Endothelial cell (in vitro differentiated cells): ENCODE data around the gene HYAL1. TPM values are rescaled to one million over a fixed set of nuclear protein-coding genes. Genes with fewer than 3 reads are reported as not detected.
"Not testable (repeated sequence)": the region's sequence is repeated elsewhere in the genome, so short reads cannot be mapped to it uniquely, and the experiment has no call there.

Experiments
- DNase-seq: peaks from one replicate; pipeline ENCODE4 v3.0.0; 2021; ENCODE audit warnings: low spot score
- H3K27ac Mint-ChIP-seq: one replicate; pipeline ENCODE4 v1.8.0; 2021; ENCODE audit warnings: mixed read lengths, inconsistent platforms; ENCODE audit not compliant: unreplicated experiment
- H3K27me3 Mint-ChIP-seq: one replicate; pipeline ENCODE4 v1.8.0; 2021; ENCODE audit warnings: mild to moderate bottlenecking, moderate library complexity, mixed read lengths, inconsistent platforms; ENCODE audit not compliant: unreplicated experiment
- H3K36me3 Mint-ChIP-seq: one replicate; pipeline ENCODE4 v1.8.0; 2021; ENCODE audit warnings: mild to moderate bottlenecking, low read depth, mixed read lengths, inconsistent platforms; ENCODE audit not compliant: unreplicated experiment
- H3K4me1 Mint-ChIP-seq: one replicate; pipeline ENCODE4 v1.8.0; 2021; ENCODE audit warnings: mild to moderate bottlenecking, mixed read lengths, inconsistent platforms; ENCODE audit not compliant: unreplicated experiment
- H3K4me3 Mint-ChIP-seq: one replicate; pipeline ENCODE4 v1.8.0; 2021; ENCODE audit warnings: mild to moderate bottlenecking, mixed read lengths, inconsistent platforms; ENCODE audit not compliant: unreplicated experiment
- H3K9me3 Mint-ChIP-seq: one replicate; pipeline ENCODE4 v1.8.0; 2021; ENCODE audit warnings: mixed read lengths, inconsistent platforms; ENCODE audit not compliant: unreplicated experiment
- CTCF ChIP-seq: fragments of 200-600 bp; sonication (generic); IDR thresholded peaks from one replicate; pipeline ENCODE4 v1.5.0; 2021; ENCODE audit warnings: antibody characterized with exemption; ENCODE audit not compliant: unreplicated experiment
- total RNA-seq: library from RNA; stranded (reverse); fragmentation: NEBNext Ultra II Directional; extraction: Animal tissue kit (Norgen Biotek cat#: 25700); gene quantifications from one replicate; pipeline ENCODE4 v1.2.1, GENCODE V29; 2021; ENCODE audit not compliant: unreplicated experiment

Gene HYAL1
- total RNA-seq, 1 donor from 2014 or later, result 1.6 TPM

GRCh38 chr3:50263478-50264382, 39.6 kb downstream of the HYAL1 start:
- Mint-ChIP-seq H3K4me3 (peak overlapping the region; percentile 27), H3K27ac (peak overlapping the region; percentile 48), H3K27me3 (peaks cover 37% of the 10 kb centered on the region), H3K9me3 (no peaks in the 10 kb centered on the region), H3K4me1 (peaks cover 7% of the 10 kb centered on the region), H3K36me3 (peaks cover 9% of the 10 kb centered on the region)
- no peak for TF ChIP-seq CTCF
- no peak for DNase-seq

- no peak for DNase-seq
- peak overlapping the region; percentile 42 for H3K4me3 Mint-ChIP-seq
- H3K9me3 Mint-ChIP-seq, result no peaks in the 10 kb centered on the region
- H3K36me3 Mint-ChIP-seq, result peaks cover 3% of the 10 kb centered on the region
- H3K27me3 Mint-ChIP-seq, result peaks cover 27% of the 10 kb centered on the region
- no peak for TF ChIP-seq CTCF
- H3K27ac Mint-ChIP-seq, result peak overlapping the region; percentile 57
- peaks cover 8% of the 10 kb centered on the region for H3K4me1 Mint-ChIP-seq
These were observed 40.6 kb downstream of the HYAL1 start for GRCh38 chr3:50262778-50263177.

GRCh38 chr3:50262200-50262599, 41.2 kb downstream of the HYAL1 start:
- not testable (repeated sequence) for H3K36me3 Mint-ChIP-seq, H3K9me3 Mint-ChIP-seq, H3K4me3 Mint-ChIP-seq, DNase-seq, H3K27ac Mint-ChIP-seq
- Mint-ChIP-seq H3K4me1 (peaks cover 11% of the 10 kb centered on the region), H3K27me3 (peaks cover 28% of the 10 kb centered on the region)

GRCh38 chr3:50261505-50261904, 41.9 kb downstream of the HYAL1 start:
- Mint-ChIP-seq H3K27me3 (peaks cover 31% of the 10 kb centered on the region), H3K36me3 (peaks cover 13% of the 10 kb centered on the region), H3K27ac (peak overlapping the region; percentile 57), H3K9me3 (no peaks in the 10 kb centered on the region), H3K4me1 (peaks cover 13% of the 10 kb centered on the region), H3K4me3 (no peak overlapping the region)
- TF ChIP-seq CTCF, result no peak
- no peak for DNase-seq

- no peaks in the 10 kb centered on the region for H3K9me3 Mint-ChIP-seq
- DNase-seq, result no peak
- TF ChIP-seq CTCF, result no peak
- peak overlapping the region; percentile 67 for H3K27ac Mint-ChIP-seq
- H3K36me3 Mint-ChIP-seq, result peaks cover 14% of the 10 kb centered on the region
- peaks cover 33% of the 10 kb centered on the region for H3K27me3 Mint-ChIP-seq
- H3K4me3 Mint-ChIP-seq, result no peak overlapping the region
- H3K4me1 Mint-ChIP-seq, result peaks cover 13% of the 10 kb centered on the region
These were observed 42.4 kb downstream of the HYAL1 start for GRCh38 chr3:50260942-50261441.
